Fibroblast of lung (primary cell): ENCODE data around the gene ARPP19. TPM values are rescaled to one million over a fixed set of nuclear protein-coding genes. Genes with fewer than 3 reads are reported as not detected.

Experiments
- DNase-seq, 2 donors: peaks; one replicate each; pipeline versions ENCODE4 v3.0.0 to v3.0.0-alpha.2; 2010; ENCODE audit warnings: low read depth in 2 of 2
- H2AFZ ChIP-seq: 2 replicates; pipeline ENCODE4 v1.5.1; 2012; ENCODE audit warnings: low read length, control low read depth, inconsistent platforms
- H3K27ac ChIP-seq: 2 replicates; pipeline ENCODE4 v1.5.1; 2011; ENCODE audit warnings: low read length, control low read depth; ENCODE audit not compliant: insufficient read depth
- H3K27me3 ChIP-seq: 2 replicates; pipeline ENCODE4 v1.5.1; 2011; ENCODE audit warnings: mild to moderate bottlenecking, low read length; ENCODE audit not compliant: control insufficient read depth, insufficient read depth
- H3K36me3 ChIP-seq: 2 replicates; pipeline ENCODE4 v1.5.1; 2011; ENCODE audit warnings: low read length; ENCODE audit not compliant: control insufficient read depth, insufficient read depth
- H3K4me1 ChIP-seq: 2 replicates; pipeline ENCODE4 v1.5.1; 2011; ENCODE audit warnings: low read length; ENCODE audit not compliant: control insufficient read depth, insufficient read depth; ENCODE audit errors: extremely low read depth
- H3K4me2 ChIP-seq: 2 replicates; pipeline ENCODE4 v1.5.1; 2011; ENCODE audit warnings: low read length, control low read depth; ENCODE audit not compliant: insufficient read depth; ENCODE audit errors: extremely low read depth
- H3K4me3 ChIP-seq, 4 experiments: fragments of 200-600 bp in 1 of 4; sonication (generic) in 1 of 4; replicated peaks in 1 of 4; 2 replicates each; pipeline ENCODE4 v1.5.1; 2011 to 2016; ENCODE audit warnings: low read length in 4 of 4, low read depth in 3 of 4, mild to moderate bottlenecking in 3 of 4, control low read depth in 2 of 4, inconsistent platforms in 1 of 4, mixed read lengths in 1 of 4; ENCODE audit not compliant: insufficient read depth in 1 of 4; ENCODE audit errors: control extremely low read depth in 1 of 4
- H3K79me2 ChIP-seq: 2 replicates; pipeline ENCODE4 v1.5.1; 2012; ENCODE audit warnings: mild to moderate bottlenecking, low read length, inconsistent platforms; ENCODE audit not compliant: control insufficient read depth, insufficient read depth
- H3K9ac ChIP-seq: 2 replicates; pipeline ENCODE4 v1.5.1; 2011; ENCODE audit warnings: mild to moderate bottlenecking, low read length, control low read depth; ENCODE audit not compliant: insufficient read depth
- H3K9me3 ChIP-seq: 2 replicates; pipeline ENCODE4 v1.5.1; 2012; ENCODE audit warnings: low read depth, low read length; ENCODE audit not compliant: control insufficient read depth, insufficient read depth
- H4K20me1 ChIP-seq: 2 replicates; pipeline ENCODE4 v1.5.1; 2011; ENCODE audit warnings: low read length; ENCODE audit not compliant: control insufficient read depth, insufficient read depth; ENCODE audit errors: extremely low read depth
- EZH2 ChIP-seq: IDR thresholded peaks from 2 replicates; pipeline ENCODE4 v1.5.1; 2012; ENCODE audit warnings: low read length, control low read depth, mild to moderate bottlenecking; ENCODE audit errors: missing control alignments
- polyA plus RNA-seq, 2 donors: library from polyadenylated mRNA; depleted of rRNA in 1 of 2; stranded (reverse) in 1 of 2; unstranded in 1 of 2; fragments of >200 nt; gene quantifications; 2 replicates each; pipeline ENCODE4 v1.2.1, GENCODE V29; 2011 to 2012; ENCODE audit warnings: missing spikeins in 1 of 2
- total RNA-seq: library from RNA; depleted of rRNA; stranded (reverse); fragments of >200 nt; gene quantifications from 2 replicates; pipeline ENCODE4 v1.2.1, GENCODE V29; 2014
- TF ChIP-seq, protein P1 (sequence below), 2 donors: IDR thresholded peaks in 1 of 2; conservative IDR thresholded peaks in 1 of 2; 1 replicate in 1 of 2; 2 replicates in 1 of 2; pipeline ENCODE4 v1.5.1; 2011 to 2012; ENCODE audit warnings: low read length in 2 of 2, control low read depth in 1 of 2, inconsistent platforms in 1 of 2, low read depth in 1 of 2, mild to moderate bottlenecking in 1 of 2

Gene ARPP19
- total and polyA plus RNA-seq, 2 donors (not counting 1 experiment from before 2014, with no cell fraction given): 65.9 to 97.8 TPM

DNA sequence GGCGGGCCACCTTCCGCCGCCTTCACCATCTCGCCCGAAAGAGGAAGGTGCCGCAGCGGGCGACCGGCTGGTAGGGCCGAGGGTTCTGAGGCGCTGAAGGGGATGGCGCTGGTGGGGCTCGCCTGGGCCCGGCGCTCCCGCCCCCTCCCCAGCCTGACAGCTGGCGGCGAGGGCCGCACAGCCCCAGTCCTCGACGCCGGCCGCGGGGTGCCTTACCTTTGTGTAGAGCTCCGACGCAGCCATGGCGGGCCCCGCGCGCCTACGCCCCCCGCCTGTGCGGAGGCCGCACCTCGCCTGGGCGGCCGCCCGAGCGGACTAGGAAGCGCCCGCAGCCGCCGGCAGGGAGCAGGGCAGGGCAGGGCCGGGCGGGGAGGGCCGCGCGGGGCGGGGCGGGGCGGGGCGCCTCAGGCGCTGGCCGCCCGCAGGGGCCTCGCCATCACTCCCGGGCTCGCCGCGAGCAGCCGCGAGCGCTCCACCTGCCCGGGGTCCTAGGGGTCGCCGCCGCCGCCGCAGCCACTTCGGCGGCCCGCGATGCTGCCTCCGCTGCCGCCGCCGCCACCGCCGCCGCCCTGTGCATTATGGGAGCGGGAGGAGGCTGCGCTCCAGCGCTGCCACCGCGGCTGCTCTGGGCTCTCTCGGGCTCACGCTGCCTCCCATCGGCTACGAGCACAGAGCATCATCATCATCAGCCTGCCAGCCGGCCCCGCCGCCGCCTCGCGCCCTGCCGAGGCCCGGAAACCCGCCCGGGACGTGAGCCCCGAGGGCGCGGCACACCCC, 40.1 kb downstream of the ARPP19 start, which contains the start of gene MYO5A:
MYO5A (minus strand) TSS at position 317 of the 777 bp plus-strand sequence; CDS start at position 243, 74 bp downstream.
- Histone ChIP-seq H2AFZ (peak within 1 kb of the TSS; percentile 92), H3K4me2 (peak within 1 kb of the TSS; percentile 92), H3K4me1 (no peaks in the 10 kb centered on the region), H3K9ac (peak within 1 kb of the TSS; percentile 74), H3K4me3 (peak within 1 kb of the TSS; percentile 79 to 90 (median 80)), H4K20me1 (no peaks in the 10 kb centered on the region), H3K27me3 (no peaks in the 10 kb centered on the region), H3K79me2 (peaks cover 27% of the 10 kb centered on the region), H3K36me3 (no peaks in the 10 kb centered on the region), H3K27ac (peak within 1 kb of the TSS; percentile 65), H3K9me3 (no peaks in the 10 kb centered on the region)
- DNase-seq: peak; percentile 69 to 70
- TF ChIP-seq, protein P1, sequence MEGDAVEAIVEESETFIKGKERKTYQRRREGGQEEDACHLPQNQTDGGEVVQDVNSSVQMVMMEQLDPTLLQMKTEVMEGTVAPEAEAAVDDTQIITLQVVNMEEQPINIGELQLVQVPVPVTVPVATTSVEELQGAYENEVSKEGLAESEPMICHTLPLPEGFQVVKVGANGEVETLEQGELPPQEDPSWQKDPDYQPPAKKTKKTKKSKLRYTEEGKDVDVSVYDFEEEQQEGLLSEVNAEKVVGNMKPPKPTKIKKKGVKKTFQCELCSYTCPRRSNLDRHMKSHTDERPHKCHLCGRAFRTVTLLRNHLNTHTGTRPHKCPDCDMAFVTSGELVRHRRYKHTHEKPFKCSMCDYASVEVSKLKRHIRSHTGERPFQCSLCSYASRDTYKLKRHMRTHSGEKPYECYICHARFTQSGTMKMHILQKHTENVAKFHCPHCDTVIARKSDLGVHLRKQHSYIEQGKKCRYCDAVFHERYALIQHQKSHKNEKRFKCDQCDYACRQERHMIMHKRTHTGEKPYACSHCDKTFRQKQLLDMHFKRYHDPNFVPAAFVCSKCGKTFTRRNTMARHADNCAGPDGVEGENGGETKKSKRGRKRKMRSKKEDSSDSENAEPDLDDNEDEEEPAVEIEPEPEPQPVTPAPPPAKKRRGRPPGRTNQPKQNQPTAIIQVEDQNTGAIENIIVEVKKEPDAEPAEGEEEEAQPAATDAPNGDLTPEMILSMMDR (conservative IDR thresholded peaks at IDR 0.05 in 1 of 2, IDR thresholded peaks at IDR 0.05 in 1 of 2; ENCODE audit: low read depth in 1 of 2, low read length in 2 of 2): no peak
- TF ChIP-seq EZH2: no peak

DNA sequence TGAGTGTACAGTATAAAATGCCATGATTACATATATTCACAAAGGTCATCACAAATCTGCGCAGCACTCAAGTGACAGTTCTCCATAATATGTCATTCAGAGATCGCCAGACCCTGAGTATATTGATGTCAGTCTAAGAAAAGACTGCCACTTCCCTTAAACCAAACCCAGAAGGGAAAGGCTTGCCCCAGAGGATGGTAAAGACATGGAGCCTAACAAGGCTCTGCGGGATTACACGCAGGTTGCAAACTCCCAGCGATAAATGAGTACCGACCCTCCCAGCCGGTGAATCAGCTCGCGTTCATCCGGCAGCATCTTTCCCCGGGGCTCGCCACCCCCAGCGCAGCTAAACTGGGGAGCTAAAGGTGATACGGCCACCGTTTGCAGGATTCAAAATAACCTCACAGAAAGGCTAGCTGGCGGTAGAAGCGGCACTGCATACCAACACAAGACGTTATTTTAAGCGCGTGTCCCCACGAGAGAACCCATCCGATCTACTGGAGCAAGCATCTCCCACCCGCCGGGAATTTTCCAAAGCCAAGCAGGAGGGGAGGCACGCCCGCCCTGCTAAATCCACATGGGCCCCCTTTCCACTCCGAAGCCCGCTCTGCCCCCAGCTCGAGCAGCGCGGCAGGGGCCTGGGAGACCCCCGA, 40.8 kb downstream of the ARPP19 start:
- no peak for TF ChIP-seq EZH2
- TF ChIP-seq, protein P1 (conservative IDR thresholded peaks at IDR 0.05 in 1 of 2, IDR thresholded peaks at IDR 0.05 in 1 of 2; ENCODE audit: low read depth in 1 of 2, low read length in 2 of 2): no peak

DNA sequence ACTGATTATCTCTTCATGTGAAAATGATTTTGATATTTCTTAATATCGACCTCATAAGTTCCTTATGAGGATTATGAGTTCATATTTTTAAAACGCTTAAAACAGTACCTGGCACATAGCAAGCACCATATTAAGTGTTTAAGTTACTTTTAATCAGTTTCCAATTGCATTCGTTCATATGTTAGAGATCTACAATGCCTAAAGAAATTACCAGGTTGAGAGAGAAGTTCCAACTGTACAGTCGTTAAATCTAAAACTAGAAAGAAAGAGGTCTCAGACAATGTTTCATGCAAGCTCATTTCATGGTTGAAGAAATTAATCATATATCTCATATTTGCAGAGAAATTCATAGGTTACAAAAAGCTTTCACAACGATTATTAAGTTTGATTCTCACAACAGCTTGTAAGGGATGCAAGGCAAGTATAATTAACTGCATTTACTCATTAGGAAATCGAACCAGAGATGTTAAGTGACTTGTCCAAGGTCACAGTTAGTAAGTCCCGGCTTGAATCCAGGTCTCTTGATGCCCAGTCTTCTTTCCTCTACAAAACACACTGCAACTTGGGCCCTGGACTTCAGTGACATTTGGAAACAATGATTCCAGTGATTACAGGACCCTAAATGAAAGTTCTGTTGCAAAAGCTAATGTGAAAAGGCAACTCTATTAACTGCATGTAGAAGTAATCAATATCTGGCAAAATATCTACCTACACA, 41.5 kb downstream of the ARPP19 start:
- Histone ChIP-seq H4K20me1 (no peaks in the 10 kb centered on the region), H3K79me2 (peaks cover 30% of the 10 kb centered on the region), H3K9me3 (no peaks in the 10 kb centered on the region), H3K4me3 (peak overlapping the region; percentile 79 to 90 (median 80)), H3K9ac (no peak overlapping the region), H3K27me3 (no peaks in the 10 kb centered on the region), H3K4me1 (no peaks in the 10 kb centered on the region), H2AFZ (no peak overlapping the region), H3K4me2 (peak overlapping the region; percentile 61), H3K36me3 (no peaks in the 10 kb centered on the region), H3K27ac (no peak overlapping the region)
- TF ChIP-seq, protein P1 (conservative IDR thresholded peaks at IDR 0.05 in 1 of 2, IDR thresholded peaks at IDR 0.05 in 1 of 2; ENCODE audit: low read depth in 1 of 2, low read length in 2 of 2): no peak
- DNase-seq: no peak

More for the DNA sequence above, 40.8 kb downstream of the ARPP19 start:
- Histone ChIP-seq H3K27ac (peak overlapping the region; percentile 53), H3K9ac (peak overlapping the region; percentile 65), H3K4me3 (peak overlapping the region; percentile 79 to 90 (median 80)), H3K79me2 (peaks cover 27% of the 10 kb centered on the region), H4K20me1 (no peaks in the 10 kb centered on the region), H3K27me3 (no peaks in the 10 kb centered on the region), H3K36me3 (no peaks in the 10 kb centered on the region), H3K4me2 (peak overlapping the region; percentile 61), H3K4me1 (no peaks in the 10 kb centered on the region), H2AFZ (peak overlapping the region; percentile 73), H3K9me3 (no peaks in the 10 kb centered on the region)
- peak; percentile 28 to 35 for DNase-seq
